Mammary epithelial cell (primary cell): ENCODE measurements around the gene SDK1.

Source experiments
- EZH2 ChIP-seq: IDR thresholded peaks from 2 replicates; pipeline ENCODE4 v1.6.1; 2012; ENCODE audit warnings: low read length, inconsistent platforms, borderline replicate concordance
- TF ChIP-seq, protein P1 (sequence below), 2 donors: IDR thresholded peaks in 1 of 2; conservative IDR thresholded peaks in 1 of 2; 2 replicates each; pipeline ENCODE4 v1.5.1; 2011 to 2012; ENCODE audit warnings: inconsistent platforms in 2 of 2, low read length in 2 of 2, mild to moderate bottlenecking in 2 of 2, control low read depth in 1 of 2, low read depth in 1 of 2; ENCODE audit not compliant: insufficient read depth in 1 of 2; ENCODE audit errors: extremely low read depth in 1 of 2

DNA sequence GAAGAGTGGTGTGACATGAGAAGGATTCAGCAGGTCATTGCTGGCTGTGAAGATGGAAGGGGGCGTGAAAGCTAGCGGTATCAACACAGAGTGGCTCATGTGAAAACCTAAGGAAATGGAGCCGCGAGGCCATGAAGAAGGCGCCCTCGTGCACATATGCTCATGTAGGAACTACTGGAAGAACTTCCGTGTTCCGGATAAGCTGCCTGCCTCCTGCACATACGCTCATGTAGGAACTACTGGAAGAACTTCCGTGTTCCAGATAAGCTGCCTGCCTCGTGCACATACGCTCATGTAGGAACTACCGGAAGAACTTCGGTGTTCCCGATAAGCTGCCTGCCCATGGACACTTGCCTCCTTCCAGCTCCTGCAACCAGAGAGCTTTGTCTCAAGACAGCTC, 179.1 kb downstream of the SDK1 start:
- TF ChIP-seq, protein P1, sequence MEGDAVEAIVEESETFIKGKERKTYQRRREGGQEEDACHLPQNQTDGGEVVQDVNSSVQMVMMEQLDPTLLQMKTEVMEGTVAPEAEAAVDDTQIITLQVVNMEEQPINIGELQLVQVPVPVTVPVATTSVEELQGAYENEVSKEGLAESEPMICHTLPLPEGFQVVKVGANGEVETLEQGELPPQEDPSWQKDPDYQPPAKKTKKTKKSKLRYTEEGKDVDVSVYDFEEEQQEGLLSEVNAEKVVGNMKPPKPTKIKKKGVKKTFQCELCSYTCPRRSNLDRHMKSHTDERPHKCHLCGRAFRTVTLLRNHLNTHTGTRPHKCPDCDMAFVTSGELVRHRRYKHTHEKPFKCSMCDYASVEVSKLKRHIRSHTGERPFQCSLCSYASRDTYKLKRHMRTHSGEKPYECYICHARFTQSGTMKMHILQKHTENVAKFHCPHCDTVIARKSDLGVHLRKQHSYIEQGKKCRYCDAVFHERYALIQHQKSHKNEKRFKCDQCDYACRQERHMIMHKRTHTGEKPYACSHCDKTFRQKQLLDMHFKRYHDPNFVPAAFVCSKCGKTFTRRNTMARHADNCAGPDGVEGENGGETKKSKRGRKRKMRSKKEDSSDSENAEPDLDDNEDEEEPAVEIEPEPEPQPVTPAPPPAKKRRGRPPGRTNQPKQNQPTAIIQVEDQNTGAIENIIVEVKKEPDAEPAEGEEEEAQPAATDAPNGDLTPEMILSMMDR (conservative IDR thresholded peaks at IDR 0.05 in 1 of 2, IDR thresholded peaks at IDR 0.05 in 1 of 2; ENCODE audit: extremely low read depth in 1 of 2, insufficient read depth in 1 of 2, low read depth in 1 of 2, low read length in 2 of 2), result no peak
- no peak for TF ChIP-seq EZH2
